Activated T-helper 17 cell treated with anti-CD3 and anti-CD28 coated beads, Interleukin-2, amount 50 U/mL, for 72 hours (primary cell): ENCODE measurements around the gene NUP210. TPM values are rescaled to one million over a fixed set of nuclear protein-coding genes. Genes with fewer than 3 reads are reported as not detected.
A peak's percentile ranks its signal among the peaks of the same experiment; 100 is the strongest.
"Not testable (repeated sequence)": the region's sequence is repeated elsewhere in the genome, so short reads cannot be mapped to it uniquely, and the experiment has no call there.

Experiments
- ATAC-seq: fragments of 150-1000 bp; cut with Tn5 transposase; replicated peaks from 2 replicates; pipeline ENCODE4 v1.10.0; 2021; ENCODE audit warnings: mild to moderate bottlenecking, moderate library complexity
- H3K27ac Mint-ChIP-seq: one replicate; pipeline ENCODE4 v1.8.0; 2022; ENCODE audit warnings: mixed read lengths
- H3K27me3 Mint-ChIP-seq: one replicate; pipeline ENCODE4 v1.8.0; 2022; ENCODE audit warnings: mixed read lengths
- H3K36me3 Mint-ChIP-seq: one replicate; pipeline ENCODE4 v1.8.0; 2022; ENCODE audit warnings: low read depth, mild to moderate bottlenecking, mixed read lengths
- H3K4me1 Mint-ChIP-seq: one replicate; pipeline ENCODE4 v1.8.0; 2022; ENCODE audit warnings: mixed read lengths
- H3K4me3 Mint-ChIP-seq: one replicate; pipeline ENCODE4 v1.8.0; 2022; ENCODE audit warnings: mild to moderate bottlenecking, mixed read lengths
- H3K9me3 Mint-ChIP-seq: one replicate; pipeline ENCODE4 v1.8.0; 2022; ENCODE audit warnings: mixed read lengths
- total RNA-seq, 2 donors: library from RNA; stranded (reverse); gene quantifications; one replicate each; pipeline ENCODE4 v1.2.3, GENCODE V29; 2022

The NUP210 gene
- total RNA-seq, 2 donors from 2014 or later, result 86.9 to 146 TPM

DNA sequence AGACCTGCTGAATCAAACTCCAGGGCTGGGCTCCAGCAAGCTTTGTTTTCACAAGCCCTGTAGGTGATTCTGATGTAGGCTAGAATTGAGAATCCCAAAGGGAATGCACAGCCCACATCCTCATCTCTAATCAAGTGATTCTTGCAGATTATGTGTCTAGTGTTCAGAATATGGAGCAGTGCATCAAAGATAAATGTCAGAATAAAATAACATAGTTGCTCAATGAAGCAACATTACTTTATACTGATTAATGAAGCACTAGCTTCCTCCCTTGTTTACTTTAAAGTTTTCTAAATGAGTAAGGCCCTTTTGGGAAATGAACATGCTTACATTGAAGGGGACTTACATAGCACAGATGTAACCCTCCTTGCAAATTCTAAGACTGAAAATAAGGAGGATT is 39.2 kb downstream of the NUP210 start:
- H3K4me3 Mint-ChIP-seq, result no peak overlapping the region
- peak overlapping the region; percentile 67 for H3K27ac Mint-ChIP-seq
- no peaks in the 10 kb centered on the region for H3K27me3 Mint-ChIP-seq
- H3K36me3 Mint-ChIP-seq, result peaks cover 91% of the 10 kb centered on the region
- no peaks in the 10 kb centered on the region for H3K9me3 Mint-ChIP-seq
- ATAC-seq, result no peak
- H3K4me1 Mint-ChIP-seq, result peaks cover 6% of the 10 kb centered on the region

DNA sequence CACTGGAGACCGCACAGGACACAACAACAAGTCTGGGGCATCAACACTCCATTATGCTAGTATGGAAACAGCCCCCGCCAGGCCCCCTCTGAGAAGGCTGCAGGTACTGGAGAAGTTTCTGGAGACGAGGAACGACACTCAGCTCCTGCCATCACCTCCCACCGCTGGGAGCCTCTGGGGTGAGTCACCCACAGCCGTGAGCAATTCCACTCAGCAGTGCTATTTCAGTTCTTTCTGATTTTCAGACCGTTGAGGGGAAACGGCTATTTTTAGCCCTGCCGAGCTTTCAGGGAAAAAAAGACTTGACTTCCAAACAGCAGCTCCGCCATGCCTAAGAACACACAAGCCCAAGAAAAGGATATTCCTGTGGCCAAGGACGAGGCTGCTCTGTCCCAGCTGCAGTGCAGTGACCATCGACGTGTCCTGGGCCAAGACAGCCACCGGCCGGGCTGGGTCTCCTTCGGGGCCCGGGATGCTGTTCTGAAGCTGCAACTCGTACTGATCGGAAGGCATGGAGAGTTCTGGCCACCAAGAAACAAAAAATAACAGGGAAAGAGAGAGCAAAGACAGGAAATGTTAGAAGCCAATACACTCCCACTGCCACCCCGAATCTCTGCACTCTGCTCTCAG is 40.8 kb downstream of the NUP210 start:
- H3K4me3 Mint-ChIP-seq, result no peak overlapping the region
- no peak overlapping the region for H3K27ac Mint-ChIP-seq

DNA sequence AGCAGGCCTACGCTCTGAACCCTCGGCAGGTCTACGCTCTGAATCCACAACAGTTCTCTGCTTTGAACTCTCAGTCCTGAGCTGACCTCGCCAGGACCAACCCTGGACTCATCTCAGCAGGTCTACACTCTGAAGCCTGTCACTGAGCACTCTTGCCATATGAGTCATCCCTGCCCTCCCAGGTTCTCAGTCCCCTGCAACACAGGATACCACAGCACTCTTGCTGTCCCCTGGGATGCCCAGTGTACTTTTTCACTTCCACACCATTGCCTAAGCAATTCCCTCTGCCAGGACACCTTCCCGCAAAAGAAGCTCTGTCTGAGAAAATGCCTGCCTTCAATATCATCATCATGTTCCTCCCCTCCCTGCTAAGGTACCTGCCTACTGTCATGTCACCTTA is 42.0 kb downstream of the NUP210 start:
- Mint-ChIP-seq H3K36me3 (peaks cover 64% of the 10 kb centered on the region), H3K4me3 (no peak overlapping the region), H3K27ac (peak overlapping the region; percentile 40), H3K9me3 (no peaks in the 10 kb centered on the region), H3K4me1 (peaks cover 6% of the 10 kb centered on the region), H3K27me3 (no peaks in the 10 kb centered on the region)
- peak; percentile 38 for ATAC-seq

More for the DNA sequence above, 40.8 kb downstream of the NUP210 start:
- Mint-ChIP-seq H3K4me1 (peaks cover 6% of the 10 kb centered on the region), H3K36me3 (peaks cover 74% of the 10 kb centered on the region), H3K9me3 (no peaks in the 10 kb centered on the region), H3K27me3 (no peaks in the 10 kb centered on the region)
- no peak for ATAC-seq

DNA sequence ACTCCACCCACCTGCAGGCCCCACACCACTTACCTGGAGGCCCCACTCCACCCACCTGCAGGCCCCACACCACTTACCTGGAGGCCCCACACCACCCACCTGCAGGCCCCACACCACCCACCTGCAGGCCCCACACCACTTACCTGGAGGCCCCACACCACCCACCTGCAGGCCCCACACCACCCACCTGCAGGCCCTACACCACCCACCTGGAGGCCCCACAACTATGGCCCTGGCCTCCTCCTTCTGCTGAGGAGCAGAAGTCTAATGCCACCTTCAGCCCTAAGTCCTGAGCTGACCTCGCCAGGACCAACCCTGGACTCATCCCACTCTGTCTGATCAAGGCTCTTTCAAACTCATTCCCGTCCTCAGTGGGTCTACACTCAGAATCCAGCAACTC is 42.4 kb downstream of the NUP210 start:
- H3K4me1 Mint-ChIP-seq, ATAC-seq, H3K9me3 Mint-ChIP-seq, H3K27me3 Mint-ChIP-seq, H3K4me3 Mint-ChIP-seq: not testable (repeated sequence)
- Mint-ChIP-seq H3K36me3 (peaks cover 64% of the 10 kb centered on the region), H3K27ac (peak overlapping the region; percentile 40)

DNA sequence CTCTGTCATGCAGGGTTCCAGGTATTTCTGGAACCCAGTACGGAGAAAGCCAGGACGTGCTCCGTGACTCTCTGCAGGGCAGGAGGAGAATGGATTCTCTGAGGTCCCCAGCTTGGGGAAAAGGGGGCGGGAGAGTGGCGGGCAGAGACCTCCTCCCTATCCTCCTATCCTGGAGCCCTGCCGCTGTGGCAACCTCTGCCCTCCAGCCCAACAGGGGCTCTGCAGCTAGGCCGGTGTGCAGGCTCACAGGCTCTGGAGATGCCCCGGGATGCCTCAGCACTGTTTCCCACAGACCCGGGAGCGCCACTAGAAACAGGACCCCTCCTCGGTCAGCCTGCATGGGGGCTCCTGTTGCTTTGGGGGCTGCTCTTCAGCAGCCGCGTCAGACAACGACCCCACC is 43.1 kb downstream of the NUP210 start:
- H3K36me3 Mint-ChIP-seq, result peaks cover 64% of the 10 kb centered on the region
- no peak overlapping the region for H3K27ac Mint-ChIP-seq
- ATAC-seq, result no peak
- no peaks in the 10 kb centered on the region for H3K27me3 Mint-ChIP-seq
- H3K9me3 Mint-ChIP-seq, result no peaks in the 10 kb centered on the region
- H3K4me1 Mint-ChIP-seq, result peaks cover 6% of the 10 kb centered on the region
- H3K4me3 Mint-ChIP-seq, result no peak overlapping the region

DNA sequence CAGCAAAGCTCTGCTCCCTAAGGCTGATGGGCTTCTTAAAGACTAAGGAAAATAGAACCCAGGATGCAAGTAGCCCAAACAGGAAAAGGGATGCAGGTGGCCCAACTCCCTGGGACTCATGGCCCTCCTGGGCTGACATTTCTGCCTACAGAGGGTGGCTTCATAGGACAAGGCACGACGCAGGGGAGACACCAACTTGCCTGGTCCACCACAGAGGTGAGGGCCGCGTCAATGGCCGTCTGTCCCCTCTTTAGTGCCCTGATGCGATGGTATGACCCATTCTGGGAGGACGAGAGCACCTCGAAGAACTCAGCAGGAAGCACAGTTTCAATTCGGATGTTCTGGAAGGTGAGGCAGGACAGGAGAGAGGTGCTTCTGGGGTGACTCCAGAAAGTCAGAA is 44.0 kb downstream of the NUP210 start:
- Mint-ChIP-seq H3K9me3 (no peaks in the 10 kb centered on the region), H3K27ac (no peak overlapping the region), H3K27me3 (no peaks in the 10 kb centered on the region), H3K36me3 (peaks cover 64% of the 10 kb centered on the region), H3K4me1 (peaks cover 6% of the 10 kb centered on the region), H3K4me3 (no peak overlapping the region)
- ATAC-seq, result no peak

DNA sequence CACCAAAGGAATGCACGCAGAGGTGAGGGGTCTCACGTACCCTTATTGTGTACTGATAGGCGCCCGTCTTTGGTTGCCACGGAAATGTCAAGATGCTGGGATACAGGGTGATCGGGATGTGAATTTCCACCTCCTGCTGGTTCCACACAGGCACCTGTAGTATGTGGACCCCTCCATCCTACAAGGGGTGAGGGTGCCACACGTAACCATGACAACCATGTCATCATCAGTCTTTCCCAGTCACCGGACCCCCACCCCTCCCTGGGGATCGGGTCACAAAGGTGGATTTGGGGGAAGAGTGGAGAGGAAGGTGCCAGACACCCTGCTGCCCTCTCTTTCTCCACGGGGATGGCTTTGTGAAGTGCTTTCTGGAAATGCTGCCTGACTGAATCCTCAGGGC is 44.7 kb downstream of the NUP210 start:
- Mint-ChIP-seq H3K36me3 (peaks cover 64% of the 10 kb centered on the region), H3K9me3 (no peaks in the 10 kb centered on the region), H3K4me1 (peaks cover 6% of the 10 kb centered on the region), H3K27ac (no peak overlapping the region), H3K27me3 (no peaks in the 10 kb centered on the region), H3K4me3 (no peak overlapping the region)
- ATAC-seq, result no peak

DNA sequence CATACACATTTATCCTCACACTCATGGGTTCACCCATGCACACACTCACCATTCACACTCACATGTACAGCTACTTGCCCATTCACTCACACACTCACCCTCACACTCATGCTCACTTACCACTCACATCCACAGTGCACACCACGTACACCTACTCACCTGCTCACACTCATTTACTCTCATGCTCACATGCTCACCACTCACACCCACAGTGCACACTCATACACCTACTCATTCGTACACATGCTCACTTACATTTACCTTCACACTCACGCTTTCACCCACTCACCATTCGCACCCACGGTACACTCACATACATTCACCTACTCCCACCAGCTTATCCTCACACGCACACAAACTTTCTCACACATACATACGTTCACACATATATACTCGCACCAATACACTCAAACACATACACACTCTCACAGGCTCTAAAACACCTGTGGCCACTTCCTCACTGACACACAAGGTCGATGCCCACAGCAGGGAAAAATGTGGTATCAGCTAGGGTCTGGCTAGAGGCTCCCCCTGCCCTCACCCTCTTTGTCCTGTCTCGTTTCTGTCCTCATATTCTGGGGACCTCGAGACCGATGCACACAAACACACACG is 46.0 kb downstream of the NUP210 start:
- Mint-ChIP-seq H3K27me3 (no peaks in the 10 kb centered on the region), H3K36me3 (peaks cover 64% of the 10 kb centered on the region), H3K4me3 (no peak overlapping the region), H3K9me3 (no peaks in the 10 kb centered on the region), H3K4me1 (peaks cover 6% of the 10 kb centered on the region), H3K27ac (no peak overlapping the region)
- no peak for ATAC-seq

DNA sequence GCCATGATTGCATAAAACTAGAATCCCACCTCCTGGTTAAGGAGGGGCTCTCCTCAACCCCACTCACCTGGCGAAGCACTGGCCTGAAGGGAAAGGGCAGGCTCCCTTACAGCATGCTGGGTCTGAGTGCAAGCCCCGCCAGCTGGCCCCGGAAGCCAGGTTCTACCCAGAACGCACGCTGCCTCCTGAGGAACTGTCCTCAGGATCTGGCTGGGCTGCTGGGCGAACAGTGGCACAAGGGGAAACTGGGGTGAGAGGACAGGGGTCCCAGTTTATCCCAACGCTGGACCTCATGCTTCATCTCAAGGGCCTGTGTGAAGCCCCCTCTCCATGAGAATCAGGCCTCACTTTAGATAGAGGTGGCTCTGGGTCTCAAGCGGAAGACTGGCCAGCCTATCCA is 47.5 kb downstream of the NUP210 start:
- no peaks in the 10 kb centered on the region for H3K4me1 Mint-ChIP-seq
- ATAC-seq, result no peak
- no peak overlapping the region for H3K4me3 Mint-ChIP-seq
- H3K36me3 Mint-ChIP-seq, result peaks cover 62% of the 10 kb centered on the region
- no peaks in the 10 kb centered on the region for H3K9me3 Mint-ChIP-seq
- H3K27me3 Mint-ChIP-seq, result no peaks in the 10 kb centered on the region
- H3K27ac Mint-ChIP-seq, result peak overlapping the region; percentile 74

DNA sequence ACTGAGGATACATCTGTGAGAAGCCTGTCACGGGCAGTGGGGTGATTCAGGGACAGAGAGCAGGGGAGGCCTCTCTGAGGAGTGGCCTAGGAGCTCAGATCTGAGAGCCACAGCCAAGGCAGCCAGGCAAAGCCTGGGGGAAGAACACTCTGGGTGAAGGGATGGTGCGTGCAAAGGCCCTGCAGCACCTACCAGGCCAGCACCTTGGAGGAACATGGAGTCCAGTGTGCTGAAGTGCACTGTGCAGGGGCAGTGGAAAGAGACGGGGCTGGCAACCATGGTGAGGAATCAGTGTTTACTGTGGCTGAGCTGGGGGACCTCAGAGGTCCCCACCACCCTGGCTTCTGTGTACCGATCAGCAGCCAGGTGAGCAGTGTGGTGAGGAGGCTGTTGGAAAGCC is 48.0 kb downstream of the NUP210 start:
- Mint-ChIP-seq H3K36me3 (peaks cover 64% of the 10 kb centered on the region), H3K27ac (peak overlapping the region; percentile 74), H3K9me3 (no peaks in the 10 kb centered on the region), H3K27me3 (no peaks in the 10 kb centered on the region), H3K4me1 (no peaks in the 10 kb centered on the region), H3K4me3 (no peak overlapping the region)
- ATAC-seq, result no peak

DNA sequence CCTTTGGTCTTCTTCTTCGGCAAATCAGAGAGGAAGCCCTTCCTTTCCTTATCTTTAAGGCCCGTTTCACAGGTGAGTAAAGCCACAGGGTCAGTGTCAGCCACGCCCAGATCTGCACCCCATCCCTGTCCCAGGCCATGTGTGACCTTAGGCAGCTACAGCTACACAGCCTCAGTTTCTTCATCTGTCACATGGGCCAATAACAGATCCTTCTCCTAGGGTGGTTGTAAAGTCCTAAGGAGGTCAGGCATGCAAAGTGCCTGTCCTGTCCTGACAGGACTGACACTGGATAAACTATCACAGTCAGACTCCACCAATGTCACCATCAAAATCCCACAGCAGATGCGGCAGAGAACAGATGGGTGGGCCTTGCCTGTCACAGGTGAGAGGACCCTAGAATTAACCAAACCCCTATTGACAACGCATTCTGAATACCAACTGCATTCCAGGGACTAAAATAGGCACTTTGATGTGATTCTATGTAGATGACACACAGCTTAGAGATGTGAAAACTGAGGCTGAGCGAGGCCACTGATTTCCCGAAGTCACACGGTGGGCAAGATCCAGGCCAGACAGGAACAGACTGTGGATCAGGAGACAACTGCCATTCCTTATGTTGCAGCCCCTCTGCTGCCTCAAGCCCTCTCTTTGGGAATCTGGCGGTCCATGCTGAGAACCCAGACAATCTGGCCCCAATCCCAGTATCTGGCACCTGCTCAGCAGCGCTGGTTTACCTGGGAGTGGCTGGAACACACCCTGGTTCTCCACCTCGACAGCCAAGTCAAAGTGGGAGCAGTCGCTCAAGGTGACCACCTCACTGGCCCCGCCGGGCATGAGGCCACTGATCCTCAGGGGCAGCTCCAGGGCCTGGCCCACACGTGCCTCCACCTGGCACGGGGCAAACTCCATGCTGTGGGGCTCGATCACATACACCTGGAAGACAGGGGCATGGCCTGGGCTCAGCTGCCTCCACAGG is 48.7 kb downstream of the NUP210 start:
- no peaks in the 10 kb centered on the region for H3K9me3 Mint-ChIP-seq
- peaks cover 62% of the 10 kb centered on the region for H3K36me3 Mint-ChIP-seq
- H3K4me1 Mint-ChIP-seq, result no peaks in the 10 kb centered on the region

DNA sequence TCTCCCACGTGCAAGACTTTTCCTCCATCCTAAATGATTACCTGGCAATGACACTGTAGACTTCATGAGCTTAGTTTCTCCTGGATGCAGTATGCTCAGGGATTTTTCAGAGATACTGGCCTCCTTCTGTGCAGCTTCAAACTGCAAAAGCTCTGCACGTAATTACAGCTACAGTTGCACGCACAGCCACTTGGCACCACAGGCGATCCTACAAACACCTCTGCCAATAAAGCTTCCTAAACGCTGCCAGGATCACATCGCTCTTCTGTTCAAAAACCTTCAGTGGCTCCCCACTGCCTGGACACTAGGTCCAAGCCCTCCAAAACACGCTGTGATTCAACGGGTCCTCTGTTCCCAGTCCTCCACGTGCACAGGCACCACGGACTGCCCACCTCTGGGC is 49.5 kb downstream of the NUP210 start:
- no peak overlapping the region for H3K27ac Mint-ChIP-seq
- H3K36me3 Mint-ChIP-seq, result peaks cover 67% of the 10 kb centered on the region
- no peaks in the 10 kb centered on the region for H3K4me1 Mint-ChIP-seq
- H3K9me3 Mint-ChIP-seq, result no peaks in the 10 kb centered on the region
- no peak overlapping the region for H3K4me3 Mint-ChIP-seq
- no peaks in the 10 kb centered on the region for H3K27me3 Mint-ChIP-seq
- ATAC-seq, result no peak

More for the DNA sequence above, 48.7 kb downstream of the NUP210 start:
- H3K27me3 Mint-ChIP-seq, result no peaks in the 10 kb centered on the region
- no peak for ATAC-seq
- H3K4me3 Mint-ChIP-seq, result no peak overlapping the region
- peak overlapping the region; percentile 74 for H3K27ac Mint-ChIP-seq

DNA sequence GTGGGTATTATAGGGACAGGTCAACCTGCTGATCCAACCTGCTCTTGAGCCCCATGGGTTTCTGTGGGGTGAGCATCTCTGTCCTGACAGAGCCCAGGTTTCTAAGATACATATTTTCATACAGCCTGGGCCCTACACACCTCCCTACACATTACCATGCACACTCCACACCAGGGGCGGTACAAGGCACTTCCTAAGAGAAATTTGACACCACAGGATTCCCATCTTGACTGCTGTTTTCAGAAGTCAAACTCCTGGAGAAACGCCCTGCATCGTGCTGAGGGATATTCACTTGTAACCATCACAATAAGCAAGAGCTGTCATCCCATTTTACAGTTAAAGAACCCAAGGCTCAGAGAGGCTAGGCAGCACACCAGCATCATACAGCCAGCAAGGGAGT is 50.1 kb downstream of the NUP210 start:
- Mint-ChIP-seq H3K4me1 (no peaks in the 10 kb centered on the region), H3K4me3 (no peak overlapping the region), H3K27me3 (no peaks in the 10 kb centered on the region), H3K36me3 (peaks cover 72% of the 10 kb centered on the region), H3K9me3 (no peaks in the 10 kb centered on the region), H3K27ac (peak overlapping the region; percentile 73)
- ATAC-seq, result no peak

DNA sequence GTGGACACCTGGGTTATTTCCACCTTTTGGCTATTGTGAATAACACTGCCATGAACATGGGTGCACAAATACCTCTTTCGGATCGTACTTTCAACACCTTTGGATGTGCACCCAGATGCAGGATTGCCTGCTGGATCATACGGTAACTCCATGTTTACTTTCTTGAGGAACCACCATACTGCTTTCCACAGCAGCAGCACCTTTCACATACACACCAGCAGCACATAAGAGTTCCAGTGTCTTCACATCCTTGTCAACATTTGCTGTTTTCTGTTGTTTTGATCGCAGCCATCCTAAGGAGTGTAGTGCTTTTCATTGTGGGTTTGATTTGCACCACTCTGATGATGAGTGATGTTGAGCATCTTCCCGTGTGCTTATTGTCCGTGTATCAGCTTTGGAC is 51.3 kb downstream of the NUP210 start:
- ATAC-seq, result no peak

DNA sequence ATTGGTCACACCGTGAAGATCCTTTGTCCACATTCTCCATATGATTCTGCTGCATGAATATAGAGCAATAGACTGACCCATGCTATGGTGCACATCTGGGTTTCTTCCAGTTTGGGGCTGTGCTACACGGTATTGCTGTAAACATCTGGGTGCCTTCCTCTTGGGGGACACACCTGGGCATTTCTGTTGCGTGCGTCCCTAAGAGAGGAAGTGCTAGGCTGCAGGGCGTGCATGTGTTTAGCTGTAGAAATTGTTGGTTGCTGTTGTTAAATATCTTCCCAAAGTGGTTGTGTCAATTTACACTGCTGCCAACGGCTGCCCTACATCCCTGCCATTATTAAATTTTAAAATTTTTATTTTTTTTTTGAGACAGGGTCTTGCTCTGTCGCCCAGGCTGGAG is 52.4 kb downstream of the NUP210 start:
- peaks cover 7% of the 10 kb centered on the region for H3K4me1 Mint-ChIP-seq
- H3K36me3 Mint-ChIP-seq, result peaks cover 91% of the 10 kb centered on the region
- no peaks in the 10 kb centered on the region for H3K27me3 Mint-ChIP-seq
- no peak overlapping the region for H3K27ac Mint-ChIP-seq
- no peak overlapping the region for H3K4me3 Mint-ChIP-seq
- ATAC-seq, result no peak
- H3K9me3 Mint-ChIP-seq, result no peaks in the 10 kb centered on the region

More for the DNA sequence above, 51.3 kb downstream of the NUP210 start:
- Mint-ChIP-seq H3K27me3 (no peaks in the 10 kb centered on the region), H3K4me1 (peaks cover 3% of the 10 kb centered on the region), H3K36me3 (peaks cover 84% of the 10 kb centered on the region), H3K9me3 (no peaks in the 10 kb centered on the region), H3K27ac (no peak overlapping the region), H3K4me3 (no peak overlapping the region)
